Measurements from ENCODE around the gene UGT1A4. TPM values are rescaled to one million over a fixed set of nuclear protein-coding genes. Genes with fewer than 3 reads are reported as not detected.
"Not testable (repeated sequence)": the region's sequence is repeated elsewhere in the genome, so short reads cannot be mapped to it uniquely, and the experiment has no call there.

The UGT1A4 gene
- total and polyA plus RNA-seq, 7 donors, result 0.50 to 0.60 TPM; not detected in 5

GRCh38 chr2:233714121-233714520, 4.4 kb upstream of the UGT1A4 start:
- no peak overlapping the region for H3K4me3 ChIP-seq
- intact Hi-C loops (cut with DNase I), result no loop called here
- H3K4me1 ChIP-seq, result no peaks in the 10 kb centered on the region
- 75 to 89% methylated on average over 2 of the region's 2 CpGs for WGBS, 2 donors
- H3K27ac ChIP-seq, result no peak overlapping the region
- no peaks in the 10 kb centered on the region for H3K36me3 ChIP-seq
- no peaks in the 10 kb centered on the region for H3K9me3 ChIP-seq
- TF ChIP-seq POLR2AphosphoS5 (IDR thresholded peaks at IDR 0.05), result no peak
- no peak for TF ChIP-seq POLR2A (IDR thresholded peaks at IDR 0.05)
- TF ChIP-seq EP300 (IDR thresholded peaks at IDR 0.05), result no peak
- no peak for TF ChIP-seq CTCF (IDR thresholded peaks at IDR 0.05)
- DNase-seq, result no peak
- H3K27me3 ChIP-seq, result no peaks in the 10 kb centered on the region

GRCh38 chr2:233728723-233729301, 10.3 kb downstream of the UGT1A4 start, which contains the start of gene UGT1A3:
Gene UGT1A3, plus strand, starts transcription at chr2:233729042. Its CDS starts 85 bp downstream, at chr2:233729127.
- no peak for DNase-seq
- Histone ChIP-seq H3K27me3 (no peaks in the 10 kb centered on the region), H3K27ac (no peak within 1 kb of the TSS), H3K36me3 (no peaks in the 10 kb centered on the region), H3K9me3 (no peaks in the 10 kb centered on the region), H3K4me3 (no peak within 1 kb of the TSS), H3K4me1 (no peaks in the 10 kb centered on the region)
- intact Hi-C loops (cut with DNase I), result no loop called here
- TF ChIP-seq EP300 (IDR thresholded peaks at IDR 0.05), result no peak
- TF ChIP-seq POLR2AphosphoS5 (IDR thresholded peaks at IDR 0.05), result no peak
- TF ChIP-seq CTCF (IDR thresholded peaks at IDR 0.05), result no peak
- no peak for TF ChIP-seq POLR2A (IDR thresholded peaks at IDR 0.05)
- 47 to 83% methylated on average over 8 of the region's 8 CpGs for WGBS, 2 donors

GRCh38 chr2:233736868-233737653, 18.5 kb downstream of the UGT1A4 start:
- DNase-seq; H3K9me3 ChIP-seq; H3K27me3 ChIP-seq; H3K4me1 ChIP-seq; H3K27ac ChIP-seq; intact Hi-C loops (cut with DNase I); H3K4me3 ChIP-seq; H3K36me3 ChIP-seq: not testable (repeated sequence)
- WGBS, 2 donors, result 74 to 86% methylated on average over 14 of the region's 14 CpGs

GRCh38 chr2:233740870-233741269, 22.3 kb downstream of the UGT1A4 start:
- Histone ChIP-seq H3K9me3 (no peaks in the 10 kb centered on the region), H3K27me3 (no peaks in the 10 kb centered on the region), H3K4me3 (no peak overlapping the region), H3K36me3 (no peaks in the 10 kb centered on the region), H3K4me1 (no peaks in the 10 kb centered on the region), H3K27ac (no peak overlapping the region)
- intact Hi-C loops (cut with DNase I), result no loop called here
- WGBS, 2 donors, result 13 to 59% methylated on average over 2 of the region's 2 CpGs
- TF ChIP-seq POLR2A (IDR thresholded peaks at IDR 0.05) (no peak), CTCF (IDR thresholded peaks at IDR 0.05) (no peak), EP300 (IDR thresholded peaks at IDR 0.05) (no peak), POLR2AphosphoS5 (IDR thresholded peaks at IDR 0.05) (no peak)
- DNase-seq, result no peak

GRCh38 chr2:233743464-233744259, 25.1 kb downstream of the UGT1A4 start:
- intact Hi-C loops (cut with DNase I), result no loop called here
- Histone ChIP-seq H3K4me1 (no peaks in the 10 kb centered on the region), H3K36me3 (no peaks in the 10 kb centered on the region), H3K27ac (no peak overlapping the region), H3K4me3 (no peak overlapping the region), H3K9me3 (no peaks in the 10 kb centered on the region), H3K27me3 (no peaks in the 10 kb centered on the region)
- no peak for DNase-seq
- TF ChIP-seq EP300 (IDR thresholded peaks at IDR 0.05), result no peak
- WGBS, 2 donors, result 96 to 97% methylated on average over 46 of the region's 46 CpGs
